CD4-positive, alpha-beta T cell treated with Interleukin-4 for 1 hour (primary cell): ENCODE measurements around the gene CLTB.

ENCODE experiments used
- DNase-seq, 2 donors: peaks; one replicate each; pipeline ENCODE4 v3.0.0-alpha.2; 2020 to 2022

CLTB gene

DNA sequence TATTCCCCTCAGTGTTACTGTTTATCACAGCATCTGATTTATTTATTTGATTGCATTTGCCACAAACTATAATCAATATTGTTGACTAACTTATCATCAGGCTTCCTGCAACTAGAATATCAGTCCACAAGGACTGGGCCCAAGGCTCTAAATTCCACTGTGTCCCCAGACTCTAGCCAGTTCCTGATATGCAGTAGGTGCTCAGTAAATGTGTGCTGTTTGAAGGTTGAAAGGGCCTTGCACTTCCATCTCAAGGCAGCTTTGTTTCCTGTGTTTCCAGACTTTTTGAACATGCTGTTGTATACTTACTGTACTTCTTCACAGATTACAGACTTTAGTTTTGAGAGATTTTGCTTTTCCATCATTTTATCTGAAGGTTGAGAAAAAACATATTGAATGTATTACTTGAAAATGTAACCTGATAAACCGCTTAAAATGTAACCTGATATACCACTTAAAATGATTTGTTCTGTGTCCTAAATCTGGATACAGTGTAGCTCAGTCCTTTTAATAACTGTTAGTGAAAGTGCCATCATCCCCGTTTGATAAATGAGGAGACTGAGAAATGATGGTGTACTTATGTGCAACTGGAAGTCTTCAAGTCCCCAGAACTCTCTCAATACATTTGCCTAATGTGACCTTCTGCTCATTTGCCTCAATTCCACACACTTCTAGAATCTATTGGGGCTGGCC lies 73.4 kb downstream of the CLTB start:
- no peak for DNase-seq
